Glutamatergic neuron (in vitro differentiated cells): ENCODE results near the gene NF1. TPM values are rescaled to one million over a fixed set of nuclear protein-coding genes. Genes with fewer than 3 reads are reported as not detected.

Source experiments
- DNase-seq: peaks from one replicate; pipeline ENCODE4 v3.0.0; 2022
- H3K27ac Mint-ChIP-seq: one replicate; pipeline ENCODE4 v1.8.0; 2020; ENCODE audit warnings: mild to moderate bottlenecking, mixed read lengths, inconsistent platforms; ENCODE audit not compliant: unreplicated experiment
- H3K27me3 Mint-ChIP-seq: one replicate; pipeline ENCODE4 v1.8.0; 2020; ENCODE audit warnings: mild to moderate bottlenecking, moderate library complexity, mixed read lengths, inconsistent platforms; ENCODE audit not compliant: unreplicated experiment
- H3K36me3 Mint-ChIP-seq: one replicate; pipeline ENCODE4 v1.8.0; 2020; ENCODE audit warnings: mild to moderate bottlenecking, mixed read lengths, inconsistent platforms; ENCODE audit not compliant: unreplicated experiment
- H3K4me1 Mint-ChIP-seq: one replicate; pipeline ENCODE4 v1.8.0; 2020; ENCODE audit warnings: mild to moderate bottlenecking, low read depth, mixed read lengths, inconsistent platforms; ENCODE audit not compliant: unreplicated experiment
- H3K4me3 Mint-ChIP-seq: one replicate; pipeline ENCODE4 v1.8.0; 2020; ENCODE audit warnings: mild to moderate bottlenecking, mixed read lengths, inconsistent platforms; ENCODE audit not compliant: unreplicated experiment
- H3K9me3 Mint-ChIP-seq: one replicate; pipeline ENCODE4 v1.8.0; 2020; ENCODE audit warnings: mild to moderate bottlenecking, moderate library complexity, mixed read lengths, inconsistent platforms; ENCODE audit not compliant: unreplicated experiment
- total RNA-seq: library from RNA; stranded (reverse); fragmentation: NEBNext Ultra II Directional; extraction: Animal tissue kit (Norgen Biotek cat#: 25700); gene quantifications from one replicate; pipeline ENCODE4 v1.2.1, GENCODE V29; 2021; ENCODE audit not compliant: unreplicated experiment
- TF ChIP-seq, protein P1 (sequence below): fragments of 200-600 bp; sonication (generic); IDR thresholded peaks from one replicate; pipeline ENCODE4 v1.5.0; 2021; ENCODE audit not compliant: partially characterized antibody, unreplicated experiment

Gene NF1
- total RNA-seq, 1 donor from 2014 or later, result 87.6 TPM

DNA sequence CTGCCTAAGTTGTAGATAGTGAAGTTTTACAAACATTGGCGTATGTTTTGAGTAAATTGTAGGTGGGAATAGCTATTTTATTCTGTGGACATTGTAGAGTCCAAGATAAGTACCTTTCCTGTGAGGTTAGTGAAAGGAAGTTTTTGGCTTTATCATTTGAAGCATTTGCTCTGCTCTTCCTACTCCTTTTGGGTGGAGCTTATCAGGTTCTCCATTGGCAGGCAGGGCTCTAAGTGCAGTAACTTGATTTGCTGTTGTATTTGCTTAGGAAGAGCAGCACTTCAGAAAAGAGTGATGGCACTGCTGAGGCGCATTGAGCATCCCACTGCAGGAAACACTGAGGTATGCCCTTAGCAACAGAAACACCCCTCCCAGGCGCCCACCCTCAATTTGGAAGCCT is 132.2 kb downstream of the NF1 start:
- Mint-ChIP-seq H3K27me3 (no peaks in the 10 kb centered on the region), H3K4me1 (no peaks in the 10 kb centered on the region), H3K36me3 (no peaks in the 10 kb centered on the region), H3K9me3 (no peaks in the 10 kb centered on the region), H3K27ac (no peak overlapping the region), H3K4me3 (no peak overlapping the region)
- TF ChIP-seq, protein P1, sequence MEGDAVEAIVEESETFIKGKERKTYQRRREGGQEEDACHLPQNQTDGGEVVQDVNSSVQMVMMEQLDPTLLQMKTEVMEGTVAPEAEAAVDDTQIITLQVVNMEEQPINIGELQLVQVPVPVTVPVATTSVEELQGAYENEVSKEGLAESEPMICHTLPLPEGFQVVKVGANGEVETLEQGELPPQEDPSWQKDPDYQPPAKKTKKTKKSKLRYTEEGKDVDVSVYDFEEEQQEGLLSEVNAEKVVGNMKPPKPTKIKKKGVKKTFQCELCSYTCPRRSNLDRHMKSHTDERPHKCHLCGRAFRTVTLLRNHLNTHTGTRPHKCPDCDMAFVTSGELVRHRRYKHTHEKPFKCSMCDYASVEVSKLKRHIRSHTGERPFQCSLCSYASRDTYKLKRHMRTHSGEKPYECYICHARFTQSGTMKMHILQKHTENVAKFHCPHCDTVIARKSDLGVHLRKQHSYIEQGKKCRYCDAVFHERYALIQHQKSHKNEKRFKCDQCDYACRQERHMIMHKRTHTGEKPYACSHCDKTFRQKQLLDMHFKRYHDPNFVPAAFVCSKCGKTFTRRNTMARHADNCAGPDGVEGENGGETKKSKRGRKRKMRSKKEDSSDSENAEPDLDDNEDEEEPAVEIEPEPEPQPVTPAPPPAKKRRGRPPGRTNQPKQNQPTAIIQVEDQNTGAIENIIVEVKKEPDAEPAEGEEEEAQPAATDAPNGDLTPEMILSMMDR, result no peak
- no peak for DNase-seq

DNA sequence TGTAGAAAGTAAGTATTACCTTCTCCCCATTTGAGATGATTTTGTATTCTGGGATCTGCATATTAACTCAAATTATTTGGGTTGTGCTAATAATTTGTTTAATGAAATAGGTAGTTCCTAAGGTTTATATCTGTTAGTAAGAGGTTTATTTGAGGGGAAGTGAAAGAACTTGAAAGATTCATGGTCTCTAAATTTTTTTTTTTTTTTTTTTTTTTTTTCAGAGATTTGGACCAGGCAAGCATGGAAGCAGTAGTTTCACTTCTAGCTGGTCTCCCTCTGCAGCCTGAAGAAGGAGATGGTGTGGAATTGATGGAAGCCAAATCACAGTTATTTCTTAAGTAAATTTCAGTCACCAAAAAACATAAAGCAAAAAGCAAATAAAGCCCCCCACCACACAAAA is 137.1 kb downstream of the NF1 start:
- Mint-ChIP-seq H3K4me3 (no peak overlapping the region), H3K9me3 (no peaks in the 10 kb centered on the region), H3K27me3 (no peaks in the 10 kb centered on the region), H3K4me1 (no peaks in the 10 kb centered on the region), H3K36me3 (no peaks in the 10 kb centered on the region), H3K27ac (no peak overlapping the region)
- DNase-seq, result no peak
- TF ChIP-seq, protein P1, result no peak

DNA sequence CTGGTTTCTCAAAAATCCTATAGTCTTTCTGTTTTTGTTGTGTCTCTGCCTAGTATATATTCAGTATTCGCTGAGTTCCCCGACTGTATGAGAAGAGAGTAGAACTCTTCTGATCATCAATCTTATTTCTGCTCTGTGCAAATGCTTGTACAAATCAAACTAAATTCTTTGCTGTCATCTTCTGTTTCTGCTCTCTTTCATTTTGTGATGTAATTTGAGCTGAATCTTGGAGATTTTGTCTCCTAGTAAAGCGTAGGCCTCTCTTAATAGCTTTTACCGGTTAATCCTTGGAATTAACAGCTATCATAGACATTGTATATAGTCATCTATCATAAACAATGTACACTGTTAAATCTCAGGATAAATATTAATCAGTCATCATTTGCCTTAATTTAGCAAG is 140.3 kb downstream of the NF1 start:
- Mint-ChIP-seq H3K4me3 (no peak overlapping the region), H3K36me3 (no peaks in the 10 kb centered on the region), H3K27ac (no peak overlapping the region), H3K9me3 (no peaks in the 10 kb centered on the region), H3K27me3 (no peaks in the 10 kb centered on the region), H3K4me1 (no peaks in the 10 kb centered on the region)
- DNase-seq, result no peak
- TF ChIP-seq, protein P1, result no peak

DNA sequence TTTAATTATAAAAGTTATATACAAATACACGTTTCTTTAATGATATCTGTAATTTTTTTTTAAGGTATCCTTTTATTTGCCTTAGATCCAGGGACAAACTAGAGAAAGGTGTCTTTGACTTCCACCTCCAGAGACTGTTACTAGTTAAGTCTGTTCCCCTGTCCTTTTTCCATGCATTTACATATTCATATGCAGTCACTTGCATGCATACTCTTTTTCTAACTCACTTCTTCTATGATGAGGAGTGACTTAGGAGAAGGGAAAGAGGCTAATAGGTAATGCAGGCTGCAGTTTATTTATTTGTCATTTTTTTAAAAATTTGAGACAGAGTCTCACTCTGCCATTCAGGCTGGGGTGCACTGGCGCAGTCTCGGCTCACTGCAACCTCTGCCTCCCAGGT is 141.4 kb downstream of the NF1 start:
- TF ChIP-seq, protein P1, result no peak
- Mint-ChIP-seq H3K27ac (no peak overlapping the region), H3K27me3 (no peaks in the 10 kb centered on the region), H3K4me1 (no peaks in the 10 kb centered on the region), H3K4me3 (no peak overlapping the region), H3K9me3 (peaks cover 1% of the 10 kb centered on the region), H3K36me3 (peaks cover 1% of the 10 kb centered on the region)
- DNase-seq, result no peak

DNA sequence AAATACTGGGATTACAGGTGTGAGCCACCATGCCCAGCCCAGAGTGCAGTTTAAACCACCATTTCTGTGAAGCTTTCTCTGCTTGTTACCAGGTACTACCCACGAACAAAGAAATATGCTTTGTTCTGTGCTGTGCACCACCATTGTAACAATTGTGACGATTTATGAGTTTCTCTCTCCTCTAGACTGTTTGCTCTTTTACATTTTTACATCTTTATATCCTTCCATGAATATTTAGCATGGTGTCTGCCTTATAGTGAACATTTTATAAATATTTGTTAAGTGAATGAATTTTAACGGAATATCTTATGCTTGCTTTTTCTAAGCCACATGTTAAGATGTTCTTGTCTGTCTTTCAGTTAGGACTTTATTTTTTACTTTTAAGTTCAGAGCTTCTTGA is 141.9 kb downstream of the NF1 start:
- H3K27ac Mint-ChIP-seq, result no peak overlapping the region
- TF ChIP-seq, protein P1, result no peak
- H3K4me1 Mint-ChIP-seq, result no peaks in the 10 kb centered on the region
- DNase-seq, result no peak
- peaks cover 5% of the 10 kb centered on the region for H3K9me3 Mint-ChIP-seq
- H3K36me3 Mint-ChIP-seq, result peaks cover 7% of the 10 kb centered on the region
- H3K27me3 Mint-ChIP-seq, result peaks cover 2% of the 10 kb centered on the region
- H3K4me3 Mint-ChIP-seq, result no peak overlapping the region
